Caco-2 (cell line): ENCODE data around the gene GIPC2. TPM values are rescaled to one million over a fixed set of nuclear protein-coding genes. Genes with fewer than 3 reads are reported as not detected.

Experiments
- BruUV-seq: library from RNA; stranded (reverse); fragments of 400-500 nt; replicated peaks from 2 replicates; lab custom pipeline; 2021; lab: Mats Ljungman, UMichigan
- CTCF ChIA-PET: fragments of 300-600 bp; sonication (Branson Sonifier 250); formaldehyde crosslinking; loops from one replicate; lab custom pipeline; 2022; ENCODE audit warnings: antibody characterized with exemption; lab: Charles Lee
- POLR2A ChIA-PET: fragments of 300-600 bp; sonication (Branson Sonifier 250); formaldehyde crosslinking; loops from one replicate; lab custom pipeline; 2022; ENCODE audit warnings: antibody characterized with exemption; lab: Charles Lee
- DNase-seq, 2 experiments: peaks; one replicate each; pipeline versions ENCODE4 v3.0.0 to v3.0.0-alpha.2; 2020 to 2022
- H3K27me3 ChIP-seq: replicated peaks from 2 replicates; pipeline ENCODE4 v1.6.0; 2011; ENCODE audit warnings: low read length; ENCODE audit not compliant: control insufficient read depth, insufficient read depth
- H3K36me3 ChIP-seq: 2 replicates; pipeline ENCODE4 v1.5.1; 2011; ENCODE audit warnings: low read length; ENCODE audit not compliant: control insufficient read depth, insufficient read depth
- H3K4me1 ChIP-seq: fragments of 250-450 bp; sonication (Bioruptor Pico); 2 replicates; pipeline ENCODE4 v1.5.1; 2020; ENCODE audit warnings: mild to moderate bottlenecking
- H3K4me3 ChIP-seq: 2 replicates; pipeline ENCODE4 v1.5.1; 2011; ENCODE audit warnings: low read depth, mild to moderate bottlenecking, control low read depth, low read length
- H3K9me3 ChIP-seq: fragments of 250-450 bp; sonication (Bioruptor Pico); 2 replicates; pipeline ENCODE4 v1.5.1; 2020; ENCODE audit warnings: mild to moderate bottlenecking, moderate library complexity
- H3K27ac Mint-ChIP-seq: one replicate; pipeline ENCODE4 v1.8.0; 2022; ENCODE audit warnings: mixed read lengths; ENCODE audit not compliant: unreplicated experiment
- H3K27me3 Mint-ChIP-seq: one replicate; pipeline ENCODE4 v1.8.0; 2022; ENCODE audit warnings: mixed read lengths; ENCODE audit not compliant: insufficient read depth, unreplicated experiment
- H3K36me3 Mint-ChIP-seq: one replicate; pipeline ENCODE4 v1.8.0; 2022; ENCODE audit warnings: mild to moderate bottlenecking, mixed read lengths; ENCODE audit not compliant: insufficient read depth, unreplicated experiment
- H3K4me1 Mint-ChIP-seq: one replicate; pipeline ENCODE4 v1.8.0; 2022; ENCODE audit warnings: low read depth, mixed read lengths; ENCODE audit not compliant: unreplicated experiment
- H3K4me3 Mint-ChIP-seq: one replicate; pipeline ENCODE4 v1.8.0; 2022; ENCODE audit warnings: mild to moderate bottlenecking, moderate library complexity, mixed read lengths; ENCODE audit not compliant: unreplicated experiment
- H3K9me3 Mint-ChIP-seq: one replicate; pipeline ENCODE4 v1.8.0; 2022; ENCODE audit warnings: mixed read lengths; ENCODE audit not compliant: unreplicated experiment
- intact Hi-C: fragments of 100-400 bp; cut with micrococcal nuclease; formaldehyde crosslinking; loops from one replicate; pipeline ENCODE4 v1.10.0; 2022; ENCODE audit not compliant: unreplicated experiment
- total RNA-seq: library from RNA; stranded (reverse); gene quantifications from 2 replicates; pipeline ENCODE4 v1.2.3, GENCODE V29; 2022
- TF ChIP-seq, protein P1 (sequence below), 2 experiments: fragments of 200-600 bp in 1 of 2; IDR thresholded peaks; 1 replicate in 1 of 2; 2 replicates in 1 of 2; pipeline versions ENCODE4 v1.5.1 to v1.8.0; 2011 to 2022; ENCODE audit warnings: antibody characterized with exemption in 1 of 2, control low read depth in 1 of 2, inconsistent platforms in 1 of 2, low read depth in 1 of 2, low read length in 1 of 2, mild to moderate bottlenecking in 1 of 2, moderate library complexity in 1 of 2; ENCODE audit not compliant: insufficient read depth in 1 of 2, severe bottlenecking in 1 of 2, unreplicated experiment in 1 of 2

GIPC2 gene
- total RNA-seq, 1 experiment from 2014 or later = 4.4 TPM

DNA sequence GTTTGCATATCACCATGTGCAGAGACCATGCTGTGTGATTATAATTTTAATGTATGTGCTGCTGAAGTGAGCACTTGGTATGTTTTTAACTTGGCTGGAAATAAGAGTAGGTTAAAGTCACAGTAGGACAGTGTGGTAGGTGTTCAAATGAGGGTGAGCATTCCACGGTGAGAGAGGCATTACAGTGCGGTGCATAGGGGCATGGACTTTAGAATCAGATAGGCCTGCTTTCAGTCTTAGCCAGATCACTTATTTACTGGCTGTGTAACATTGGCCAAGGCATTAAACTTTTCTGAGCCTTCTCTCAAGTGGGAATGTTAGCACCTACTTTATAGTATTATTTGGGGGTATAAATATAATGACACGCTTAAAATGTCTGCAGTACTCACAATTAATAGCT, 43.2 kb downstream of the GIPC2 start:
- TF ChIP-seq, protein P1, sequence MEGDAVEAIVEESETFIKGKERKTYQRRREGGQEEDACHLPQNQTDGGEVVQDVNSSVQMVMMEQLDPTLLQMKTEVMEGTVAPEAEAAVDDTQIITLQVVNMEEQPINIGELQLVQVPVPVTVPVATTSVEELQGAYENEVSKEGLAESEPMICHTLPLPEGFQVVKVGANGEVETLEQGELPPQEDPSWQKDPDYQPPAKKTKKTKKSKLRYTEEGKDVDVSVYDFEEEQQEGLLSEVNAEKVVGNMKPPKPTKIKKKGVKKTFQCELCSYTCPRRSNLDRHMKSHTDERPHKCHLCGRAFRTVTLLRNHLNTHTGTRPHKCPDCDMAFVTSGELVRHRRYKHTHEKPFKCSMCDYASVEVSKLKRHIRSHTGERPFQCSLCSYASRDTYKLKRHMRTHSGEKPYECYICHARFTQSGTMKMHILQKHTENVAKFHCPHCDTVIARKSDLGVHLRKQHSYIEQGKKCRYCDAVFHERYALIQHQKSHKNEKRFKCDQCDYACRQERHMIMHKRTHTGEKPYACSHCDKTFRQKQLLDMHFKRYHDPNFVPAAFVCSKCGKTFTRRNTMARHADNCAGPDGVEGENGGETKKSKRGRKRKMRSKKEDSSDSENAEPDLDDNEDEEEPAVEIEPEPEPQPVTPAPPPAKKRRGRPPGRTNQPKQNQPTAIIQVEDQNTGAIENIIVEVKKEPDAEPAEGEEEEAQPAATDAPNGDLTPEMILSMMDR (IDR thresholded peaks at IDR 0.05; ENCODE audit: insufficient read depth in 1 of 2, low read depth in 1 of 2, low read length in 1 of 2, severe bottlenecking in 1 of 2, unreplicated experiment in 1 of 2) = no peak
- no peak overlapping the region for H3K4me3 ChIP-seq
- POLR2A ChIA-PET = no interaction called here
- no peaks in the 10 kb centered on the region for H3K4me1 ChIP-seq
- H3K36me3 ChIP-seq = no peaks in the 10 kb centered on the region
- H3K27me3 ChIP-seq = no peaks in the 10 kb centered on the region
- CTCF ChIA-PET = no interaction called here
- Mint-ChIP-seq H3K4me1 (peaks cover 6% of the 10 kb centered on the region), H3K27ac (no peak overlapping the region), H3K9me3 (no peaks in the 10 kb centered on the region), H3K36me3 (no peaks in the 10 kb centered on the region), H3K4me3 (no peak overlapping the region), H3K27me3 (no peaks in the 10 kb centered on the region)
- intact Hi-C loops = no loop called here
- no peak for DNase-seq
- no TSS peak for BruUV-seq
- no peaks in the 10 kb centered on the region for H3K9me3 ChIP-seq

DNA sequence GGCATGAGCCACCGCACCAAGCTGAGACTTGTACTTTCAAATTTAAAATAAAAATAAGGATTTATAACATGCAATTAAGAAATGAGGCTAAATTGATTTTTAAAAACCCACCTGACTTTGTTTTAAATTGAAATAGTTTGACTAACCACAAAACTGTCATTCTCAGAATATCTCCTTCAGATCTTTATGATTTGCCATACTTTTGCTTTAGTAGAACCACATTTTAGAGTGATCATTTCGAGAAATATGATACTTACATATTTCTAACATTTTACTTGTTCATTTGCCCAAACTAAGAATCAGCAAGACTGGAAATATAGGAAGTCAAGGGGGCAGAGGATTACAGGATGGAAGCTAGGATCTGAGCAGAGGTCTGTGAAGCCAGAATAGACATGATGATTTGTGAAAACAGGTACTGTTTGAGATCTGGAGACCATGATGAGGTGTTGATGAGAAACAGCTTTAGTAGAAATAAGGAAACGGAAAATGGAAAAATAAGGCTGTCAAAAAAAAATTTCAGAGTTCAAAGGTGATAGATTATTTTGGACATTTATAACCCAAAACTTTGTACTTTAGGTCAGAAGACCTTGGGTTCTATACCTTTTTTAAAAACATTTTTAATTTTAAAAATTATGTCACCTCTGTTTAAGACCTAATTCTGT, 44.8 kb downstream of the GIPC2 start:
- no peaks in the 10 kb centered on the region for H3K27me3 ChIP-seq
- POLR2A ChIA-PET = no interaction called here
- CTCF ChIA-PET = interaction anchor here (1.1 kb wide), 1 partner anchor 24 kb away, joined by 3 read pairs; no protein-coding TSS in a partner anchor
- H3K27ac Mint-ChIP-seq = no peak overlapping the region
- no TSS peak for BruUV-seq
- H3K4me3 ChIP-seq = no peak overlapping the region
- H3K36me3 ChIP-seq = no peaks in the 10 kb centered on the region
- peaks cover 6% of the 10 kb centered on the region for H3K4me1 Mint-ChIP-seq
- intact Hi-C loops = no loop called here
- no peak overlapping the region for H3K4me3 Mint-ChIP-seq
- TF ChIP-seq, protein P1 (IDR thresholded peaks at IDR 0.05; ENCODE audit: insufficient read depth in 1 of 2, low read depth in 1 of 2, low read length in 1 of 2, severe bottlenecking in 1 of 2, unreplicated experiment in 1 of 2) = no peak
- H3K36me3 Mint-ChIP-seq = no peaks in the 10 kb centered on the region
- DNase-seq = no peak
- H3K4me1 ChIP-seq = 0 out of 2 replicates have a peak, but pooled peaks cover 4% of the 10 kb centered on the region
- H3K27me3 Mint-ChIP-seq = no peaks in the 10 kb centered on the region
- H3K9me3 Mint-ChIP-seq = no peaks in the 10 kb centered on the region
- no peaks in the 10 kb centered on the region for H3K9me3 ChIP-seq

DNA sequence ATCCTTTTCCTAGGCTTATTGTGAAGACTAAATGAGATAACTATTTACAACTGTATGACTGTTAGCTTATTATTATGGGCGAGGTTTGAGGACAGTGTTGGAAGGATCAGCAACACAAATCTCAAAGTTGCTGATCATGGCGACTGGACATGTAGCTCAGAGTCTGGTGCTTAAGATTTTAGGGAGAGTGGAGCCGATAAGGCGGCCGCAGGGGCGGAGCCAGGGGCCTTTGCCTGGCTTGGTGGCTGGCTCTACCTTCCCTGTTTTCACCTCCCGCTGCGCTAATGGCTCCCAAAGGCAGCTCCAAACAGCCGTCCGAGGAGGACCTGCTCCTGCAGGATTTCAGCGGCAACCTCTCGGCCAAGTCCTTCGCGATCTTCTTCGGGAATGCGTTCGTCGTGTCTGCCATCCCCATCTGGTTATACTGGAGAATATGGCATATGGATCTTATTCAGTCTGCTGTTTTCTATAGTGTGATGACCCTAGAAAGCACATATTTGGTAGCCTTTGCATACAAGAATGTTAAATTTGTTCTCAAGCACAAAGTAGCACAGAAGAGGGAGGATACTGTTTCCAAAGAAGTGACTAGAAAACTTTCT, 45.5 kb downstream of the GIPC2 start:
- Mint-ChIP-seq H3K9me3 (no peaks in the 10 kb centered on the region), H3K4me3 (no peak overlapping the region), H3K4me1 (peaks cover 6% of the 10 kb centered on the region), H3K27me3 (no peaks in the 10 kb centered on the region), H3K36me3 (no peaks in the 10 kb centered on the region), H3K27ac (no peak overlapping the region)
- TF ChIP-seq, protein P1 (IDR thresholded peaks at IDR 0.05; ENCODE audit: insufficient read depth in 1 of 2, low read depth in 1 of 2, low read length in 1 of 2, severe bottlenecking in 1 of 2, unreplicated experiment in 1 of 2) = no peak
- no peak for DNase-seq
- no TSS peak for BruUV-seq
- Histone ChIP-seq H3K27me3 (no peaks in the 10 kb centered on the region), H3K36me3 (no peaks in the 10 kb centered on the region), H3K9me3 (no peaks in the 10 kb centered on the region), H3K4me3 (no peak overlapping the region), H3K4me1 (0 out of 2 replicates have a peak, but pooled peaks cover 4% of the 10 kb centered on the region)
- intact Hi-C loops = no loop called here
- POLR2A ChIA-PET = no interaction called here
- CTCF ChIA-PET = interaction anchor here (1.1 kb wide), 1 partner anchor 23 kb away, joined by 3 read pairs; no protein-coding TSS in a partner anchor
